Fibroblast of lung (primary cell): ENCODE results near the gene ZBTB43.

ENCODE experiments used
- EZH2 ChIP-seq: IDR thresholded peaks from 2 replicates; pipeline ENCODE4 v1.5.1; 2012; ENCODE audit warnings: low read length, control low read depth, mild to moderate bottlenecking; ENCODE audit errors: missing control alignments
- TF ChIP-seq, protein P1 (sequence below), 2 donors: IDR thresholded peaks in 1 of 2; conservative IDR thresholded peaks in 1 of 2; 1 replicate in 1 of 2; 2 replicates in 1 of 2; pipeline ENCODE4 v1.5.1; 2011 to 2012; ENCODE audit warnings: low read length in 2 of 2, control low read depth in 1 of 2, inconsistent platforms in 1 of 2, low read depth in 1 of 2, mild to moderate bottlenecking in 1 of 2

- TF ChIP-seq, protein P1, sequence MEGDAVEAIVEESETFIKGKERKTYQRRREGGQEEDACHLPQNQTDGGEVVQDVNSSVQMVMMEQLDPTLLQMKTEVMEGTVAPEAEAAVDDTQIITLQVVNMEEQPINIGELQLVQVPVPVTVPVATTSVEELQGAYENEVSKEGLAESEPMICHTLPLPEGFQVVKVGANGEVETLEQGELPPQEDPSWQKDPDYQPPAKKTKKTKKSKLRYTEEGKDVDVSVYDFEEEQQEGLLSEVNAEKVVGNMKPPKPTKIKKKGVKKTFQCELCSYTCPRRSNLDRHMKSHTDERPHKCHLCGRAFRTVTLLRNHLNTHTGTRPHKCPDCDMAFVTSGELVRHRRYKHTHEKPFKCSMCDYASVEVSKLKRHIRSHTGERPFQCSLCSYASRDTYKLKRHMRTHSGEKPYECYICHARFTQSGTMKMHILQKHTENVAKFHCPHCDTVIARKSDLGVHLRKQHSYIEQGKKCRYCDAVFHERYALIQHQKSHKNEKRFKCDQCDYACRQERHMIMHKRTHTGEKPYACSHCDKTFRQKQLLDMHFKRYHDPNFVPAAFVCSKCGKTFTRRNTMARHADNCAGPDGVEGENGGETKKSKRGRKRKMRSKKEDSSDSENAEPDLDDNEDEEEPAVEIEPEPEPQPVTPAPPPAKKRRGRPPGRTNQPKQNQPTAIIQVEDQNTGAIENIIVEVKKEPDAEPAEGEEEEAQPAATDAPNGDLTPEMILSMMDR (conservative IDR thresholded peaks at IDR 0.05 in 1 of 2, IDR thresholded peaks at IDR 0.05 in 1 of 2; ENCODE audit: low read depth in 1 of 2, low read length in 2 of 2), result peak; percentile 50 to 54
- TF ChIP-seq EZH2, result no peak
Measured at GRCh38 chr9:126773004-126773607, 31.7 kb upstream of the ZBTB43 start.
